GM18511 (cell line): ENCODE results near the gene SUGCT.

Experiments
- ATAC-seq: cut with Tn5 transposase; IDR thresholded peaks from one replicate; pipeline ENCODE4 v1.9.1; 2021; ENCODE audit warnings: mild to moderate bottlenecking, moderate library complexity; ENCODE audit not compliant: unreplicated experiment

SUGCT gene

DNA sequence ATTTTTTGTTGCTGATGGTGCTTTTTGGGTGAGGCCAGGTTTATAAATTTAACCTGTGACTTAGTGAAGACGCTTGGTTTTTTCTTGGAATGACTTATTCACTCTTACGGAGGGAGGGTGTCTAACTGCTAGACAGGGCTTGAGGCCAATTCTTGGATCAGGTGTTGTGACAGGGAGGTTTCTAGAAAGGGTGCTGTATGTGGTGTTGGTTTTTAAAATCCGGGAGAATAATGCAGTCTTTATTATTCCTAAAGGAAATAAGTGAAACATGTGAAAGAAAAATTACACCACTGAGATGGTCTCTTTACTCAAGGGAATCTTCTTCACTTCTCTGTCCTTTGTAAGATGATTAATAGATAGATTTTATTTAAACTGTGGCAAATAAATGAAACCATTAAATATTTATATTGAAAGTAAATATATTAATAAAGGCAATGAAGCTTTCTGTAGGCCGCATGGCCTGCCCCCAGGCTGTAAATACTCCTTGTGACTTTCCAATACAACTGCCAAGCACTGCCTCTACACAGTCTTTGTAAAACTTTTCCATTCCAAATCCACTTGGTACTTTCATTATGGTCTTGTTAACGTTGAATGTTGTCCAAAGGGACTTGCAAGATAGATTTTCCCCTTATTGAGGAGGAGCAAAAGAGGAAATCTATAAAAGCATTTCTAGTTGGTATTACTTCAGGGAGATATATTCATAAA is 323.1 kb downstream of the SUGCT start:
- ATAC-seq, result no peak

- no peak for ATAC-seq
These were observed 328.6 kb downstream of the SUGCT start for GRCh38 chr7:40463446-40463845.

- no peak for ATAC-seq
These were observed 334.4 kb downstream of the SUGCT start for GRCh38 chr7:40468891-40469864.

- ATAC-seq, result no peak
These were observed 335.3 kb downstream of the SUGCT start for GRCh38 chr7:40470091-40470592.

- ATAC-seq, result no peak
These were observed 336.0 kb downstream of the SUGCT start for GRCh38 chr7:40470817-40471216.

DNA sequence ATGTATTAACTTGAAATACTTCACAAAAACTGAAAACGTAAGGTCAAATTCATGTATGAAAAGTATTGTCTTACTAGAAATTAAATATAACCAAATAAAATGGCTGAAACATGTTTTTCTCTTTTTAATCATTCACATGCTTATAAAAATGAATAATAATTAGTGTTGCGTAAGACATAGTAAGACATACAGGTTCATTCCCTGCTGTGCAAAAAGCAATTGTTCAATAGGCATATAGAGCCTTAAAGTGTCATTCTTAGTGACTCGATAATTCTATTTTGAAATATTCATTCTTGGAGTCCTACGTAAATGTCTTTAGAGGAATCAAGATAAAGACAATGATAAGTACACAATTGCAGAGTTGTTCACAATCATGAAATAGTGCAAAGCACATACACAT is 337.1 kb downstream of the SUGCT start:
- ATAC-seq, result no peak

GRCh38 chr7:40474790-40475680 is 340.2 kb downstream of the SUGCT start:
- ATAC-seq, result peak; percentile 100

DNA sequence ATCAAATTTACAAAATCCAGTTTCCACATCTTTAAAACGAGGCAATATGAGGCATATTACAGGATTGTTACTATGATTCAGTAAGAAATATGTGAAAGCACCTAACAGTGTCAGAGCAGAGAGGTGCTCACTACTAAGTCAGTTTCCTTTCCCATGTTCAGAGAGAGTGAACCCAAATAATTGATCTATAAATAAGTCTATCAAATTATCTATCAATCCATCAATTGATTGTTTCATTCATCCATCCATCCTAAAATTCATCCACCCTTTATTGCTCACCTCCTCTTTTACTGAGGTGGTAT is 340.8 kb downstream of the SUGCT start:
- peak; percentile 15 for ATAC-seq

GRCh38 chr7:40477094-40477493 is 342.3 kb downstream of the SUGCT start:
- ATAC-seq, result no peak

DNA sequence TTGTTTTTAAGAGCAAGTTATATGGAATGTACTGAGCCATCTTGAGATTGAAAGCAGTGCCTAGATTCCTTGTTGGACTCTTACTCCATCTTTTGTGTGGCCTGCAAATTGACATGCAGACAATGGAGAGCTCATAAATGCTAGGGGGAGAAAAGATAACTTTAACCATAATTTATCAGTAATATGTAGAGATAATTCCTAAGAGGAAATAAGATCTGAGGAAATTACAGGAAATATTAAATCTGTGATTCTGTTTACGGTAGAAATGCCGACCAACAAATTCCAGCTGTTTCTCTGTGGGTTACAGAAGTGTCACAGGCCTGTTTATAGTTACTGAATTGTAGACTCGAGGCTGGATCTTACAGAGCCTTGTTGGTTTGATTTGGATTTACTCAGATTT is 348.0 kb downstream of the SUGCT start:
- no peak for ATAC-seq

DNA sequence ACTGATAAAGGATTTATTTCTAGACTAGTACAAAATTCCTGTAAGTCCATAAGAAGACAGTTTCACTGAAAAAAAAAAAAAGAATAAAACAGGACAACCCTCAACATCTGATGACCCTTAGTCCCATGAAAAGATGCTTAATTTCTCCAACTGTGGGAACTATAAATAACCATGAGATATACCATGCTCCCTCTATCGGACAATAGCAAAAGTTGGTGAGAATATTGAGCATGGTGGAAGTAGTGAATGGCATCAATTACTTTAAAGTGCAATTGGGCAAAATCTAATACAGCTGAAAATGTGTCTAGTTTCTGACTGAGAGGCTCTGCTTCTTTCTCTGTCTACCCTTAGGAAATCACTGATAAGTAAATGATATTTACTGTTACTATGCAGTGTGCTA is 348.8 kb downstream of the SUGCT start:
- no peak for ATAC-seq

DNA sequence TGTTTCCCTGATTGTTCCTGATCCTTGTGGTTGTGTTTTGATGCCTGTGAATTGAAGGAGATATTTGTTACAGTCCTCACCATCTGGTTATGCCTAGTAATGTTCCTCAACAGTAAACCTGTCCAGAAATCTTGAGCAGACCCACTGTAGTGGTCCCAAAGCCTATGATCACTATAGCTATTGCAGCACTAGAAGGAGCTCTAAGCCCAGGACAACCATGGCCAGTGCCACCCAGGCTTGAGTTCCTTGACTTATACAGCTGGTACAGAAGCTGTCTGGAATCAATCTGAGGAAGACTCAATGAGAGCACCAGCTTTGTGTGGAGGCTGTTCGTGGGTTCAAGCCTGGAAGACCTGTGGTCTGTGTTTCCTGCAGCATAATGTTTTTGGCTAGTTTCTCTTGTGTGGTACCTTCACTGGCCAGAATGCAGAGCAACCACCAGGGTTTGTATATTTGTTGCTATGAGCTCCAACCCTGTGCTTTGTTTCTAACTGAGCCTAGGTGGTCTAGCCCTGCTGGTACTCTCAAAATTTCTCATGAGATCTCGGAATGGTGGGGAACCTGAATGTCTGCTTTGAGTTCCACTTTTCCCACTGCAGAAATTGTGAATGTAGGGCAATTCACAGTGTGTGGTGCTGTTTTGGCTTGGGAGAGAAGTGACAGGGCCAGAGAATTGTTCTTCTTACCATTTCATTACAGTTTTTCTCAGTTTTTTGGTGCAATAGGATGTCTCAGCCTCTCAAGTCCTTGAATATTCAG is 355.2 kb downstream of the SUGCT start:
- ATAC-seq, result no peak

DNA sequence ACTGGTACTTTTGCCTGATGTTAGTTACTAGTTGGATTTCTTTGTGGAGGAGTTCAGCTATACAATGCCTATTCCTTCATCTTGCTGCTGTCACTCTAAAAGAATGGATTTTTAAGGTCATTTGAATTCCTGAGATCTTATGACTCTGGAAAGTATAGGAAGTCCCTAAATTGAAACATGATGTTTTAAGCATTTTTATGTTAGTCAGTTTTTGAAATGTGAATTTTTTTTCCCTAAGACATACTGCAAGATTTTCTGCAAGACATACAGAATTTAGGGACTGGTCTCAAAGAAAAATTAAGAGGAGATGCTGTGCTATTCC is 355.8 kb downstream of the SUGCT start:
- no peak for ATAC-seq

DNA sequence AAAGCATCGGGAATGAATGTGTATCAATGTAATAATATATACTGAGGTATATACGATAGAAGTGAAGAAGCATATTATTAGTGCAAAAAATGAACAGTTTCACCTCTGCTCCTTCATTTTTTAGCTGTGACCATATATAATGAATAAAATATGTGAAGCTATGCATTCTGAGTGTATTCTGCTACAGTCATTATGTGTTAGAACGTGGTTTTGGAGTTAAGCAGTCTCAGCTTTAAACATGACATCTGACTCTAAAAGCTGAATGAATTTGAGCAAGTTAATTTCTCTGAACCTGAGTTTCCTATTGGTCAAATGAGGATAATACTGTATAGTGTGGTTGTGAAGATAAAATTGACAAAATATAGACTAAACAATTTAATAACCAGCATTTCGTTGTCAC is 358.1 kb downstream of the SUGCT start:
- no peak for ATAC-seq

- ATAC-seq, result no peak
These were observed 358.8 kb downstream of the SUGCT start for GRCh38 chr7:40493609-40494051.

DNA sequence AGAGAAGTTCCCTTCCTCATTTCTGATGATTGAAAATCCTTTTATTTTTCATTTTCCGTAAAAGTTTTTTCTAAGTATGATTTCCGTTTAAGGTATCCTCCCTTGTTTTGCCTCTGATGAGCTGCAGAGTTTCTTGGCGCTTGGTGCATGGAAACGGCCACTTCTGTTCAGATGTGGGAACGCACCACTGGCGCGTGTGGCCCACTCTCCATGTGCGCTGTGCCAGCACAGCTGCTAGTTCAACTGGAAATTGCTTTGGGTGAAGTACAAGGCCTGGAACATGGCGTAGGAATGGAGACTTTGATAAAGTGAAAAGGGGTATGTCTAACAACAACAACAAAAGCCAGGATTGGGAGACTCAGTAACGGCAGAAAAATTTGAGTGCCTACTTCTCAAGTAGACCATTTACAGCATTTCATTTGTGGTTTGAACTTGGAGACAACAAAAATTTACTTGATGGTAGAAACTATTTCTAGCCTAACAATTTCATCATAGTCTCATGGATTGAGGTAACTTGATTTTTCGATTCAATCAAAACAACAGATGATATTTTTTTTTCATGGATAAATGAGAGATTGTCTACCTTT is 364.2 kb downstream of the SUGCT start:
- ATAC-seq, result no peak

DNA sequence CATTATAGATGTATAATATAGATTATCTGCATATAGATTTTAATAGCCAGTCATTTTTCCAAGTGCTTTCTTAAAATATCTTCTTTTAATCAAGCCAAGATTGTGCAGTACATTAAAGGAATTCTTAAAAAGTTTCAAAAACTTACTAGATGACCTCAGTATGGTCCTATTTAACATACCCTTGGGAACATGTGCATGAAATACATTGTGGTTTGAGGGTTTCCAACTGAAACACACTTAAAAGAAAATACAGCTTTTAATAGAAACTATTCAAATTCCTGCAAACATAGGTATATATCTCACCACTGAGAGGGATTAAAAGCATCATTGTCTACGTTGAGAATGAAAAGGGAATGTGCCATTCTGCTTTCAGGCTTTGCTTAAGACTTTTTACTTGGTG is 364.9 kb downstream of the SUGCT start:
- no peak for ATAC-seq

GRCh38 chr7:40500219-40500618 is 365.4 kb downstream of the SUGCT start:
- no peak for ATAC-seq

DNA sequence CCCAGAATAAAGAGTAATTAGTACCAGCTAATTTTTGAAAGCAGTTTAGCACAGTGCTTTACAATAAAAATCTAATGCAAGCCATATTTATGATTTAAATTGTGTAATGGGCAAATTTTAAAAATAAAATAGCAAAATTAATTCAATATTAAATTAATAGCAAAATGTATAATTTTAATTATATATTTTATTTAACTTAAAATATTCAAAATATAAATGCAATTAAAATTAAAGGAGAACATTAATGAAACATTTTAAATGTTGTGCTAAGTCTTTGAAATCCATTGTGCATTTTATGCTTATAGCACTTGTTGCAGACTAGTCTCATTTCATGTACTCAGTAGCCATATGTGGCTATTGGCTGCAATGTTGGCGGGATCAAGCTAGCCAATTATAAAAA is 367.6 kb downstream of the SUGCT start:
- no peak for ATAC-seq

DNA sequence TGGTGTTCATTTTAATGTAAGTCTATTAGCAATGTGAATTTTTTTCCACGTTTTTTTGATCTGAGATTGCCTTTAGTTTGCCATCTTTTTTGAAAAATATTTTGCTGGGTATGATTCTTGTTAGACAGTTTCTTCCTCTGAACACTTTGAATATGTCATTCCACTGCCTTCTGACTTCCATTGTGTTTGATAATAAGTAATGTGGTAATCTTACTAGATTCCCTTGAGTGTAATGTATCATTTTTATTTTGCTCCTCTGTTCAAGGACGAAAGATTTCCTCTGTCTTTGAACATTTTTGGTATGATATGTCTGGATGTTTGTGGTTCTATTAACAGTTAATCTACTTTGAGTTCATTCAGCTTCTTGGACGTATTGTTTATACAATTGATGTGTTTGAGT is 371.4 kb downstream of the SUGCT start:
- ATAC-seq, result no peak
